Measurements from ENCODE around the gene NECTIN1.

- TF ChIP-seq CTCF (IDR thresholded peaks at IDR 0.05) (no peak), POLR2A (IDR thresholded peaks at IDR 0.05) (no peak)
Measured at GRCh38 chr11:119724956-119725355, 4.0 kb downstream of the NECTIN1 start.
